Type B pancreatic cell (in vitro differentiated cells): Measurements from ENCODE around the gene GTF2F2. TPM values are rescaled to one million over a fixed set of nuclear protein-coding genes. Genes with fewer than 3 reads are reported as not detected.

Experiments used
- DNase-seq: peaks from one replicate; pipeline ENCODE4 v3.0.0; 2021; ENCODE audit warnings: mixed read lengths; ENCODE audit not compliant: unreplicated experiment; ENCODE audit errors: extremely low spot score
- H3K27ac Mint-ChIP-seq: 2 replicates; pipeline ENCODE4 v1.8.0; 2021; ENCODE audit warnings: mild to moderate bottlenecking, mixed read lengths
- H3K27me3 Mint-ChIP-seq: 2 replicates; pipeline ENCODE4 v1.8.0; 2021; ENCODE audit warnings: mixed read lengths
- H3K36me3 Mint-ChIP-seq: 2 replicates; pipeline ENCODE4 v1.8.0; 2021; ENCODE audit warnings: mixed read lengths
- H3K4me1 Mint-ChIP-seq: one replicate; pipeline ENCODE4 v1.8.0; 2021; ENCODE audit warnings: mixed read lengths; ENCODE audit not compliant: unreplicated experiment
- H3K4me3 Mint-ChIP-seq: 2 replicates; pipeline ENCODE4 v1.8.0; 2021; ENCODE audit warnings: mild to moderate bottlenecking, mixed read lengths
- H3K9me3 Mint-ChIP-seq: 2 replicates; pipeline ENCODE4 v1.8.0; 2021; ENCODE audit warnings: mixed read lengths
- total RNA-seq: library from RNA; stranded (reverse); gene quantifications from 2 replicates; pipeline ENCODE4 v1.2.1, GENCODE V29; 2021; ENCODE audit warnings: low replicate concordance
- TF ChIP-seq, protein P1 (sequence below): fragments of 200-600 bp; sonication (generic); conservative IDR thresholded peaks from 2 replicates; pipeline ENCODE4 v1.5.0; 2021; ENCODE audit warnings: antibody characterized with exemption, mild to moderate bottlenecking

Gene GTF2F2
- total RNA-seq, 1 donor from 2014 or later = 21.8 TPM

GRCh38 chr13:45219938-45220375, 99.6 kb downstream of the GTF2F2 start:
- no peaks in the 10 kb centered on the region for H3K27me3 Mint-ChIP-seq
- no peak for DNase-seq
- peak overlapping the region; percentile 67 for H3K27ac Mint-ChIP-seq
- H3K4me3 Mint-ChIP-seq = no peak overlapping the region
- H3K9me3 Mint-ChIP-seq = peaks cover 4% of the 10 kb centered on the region
- TF ChIP-seq, protein P1, sequence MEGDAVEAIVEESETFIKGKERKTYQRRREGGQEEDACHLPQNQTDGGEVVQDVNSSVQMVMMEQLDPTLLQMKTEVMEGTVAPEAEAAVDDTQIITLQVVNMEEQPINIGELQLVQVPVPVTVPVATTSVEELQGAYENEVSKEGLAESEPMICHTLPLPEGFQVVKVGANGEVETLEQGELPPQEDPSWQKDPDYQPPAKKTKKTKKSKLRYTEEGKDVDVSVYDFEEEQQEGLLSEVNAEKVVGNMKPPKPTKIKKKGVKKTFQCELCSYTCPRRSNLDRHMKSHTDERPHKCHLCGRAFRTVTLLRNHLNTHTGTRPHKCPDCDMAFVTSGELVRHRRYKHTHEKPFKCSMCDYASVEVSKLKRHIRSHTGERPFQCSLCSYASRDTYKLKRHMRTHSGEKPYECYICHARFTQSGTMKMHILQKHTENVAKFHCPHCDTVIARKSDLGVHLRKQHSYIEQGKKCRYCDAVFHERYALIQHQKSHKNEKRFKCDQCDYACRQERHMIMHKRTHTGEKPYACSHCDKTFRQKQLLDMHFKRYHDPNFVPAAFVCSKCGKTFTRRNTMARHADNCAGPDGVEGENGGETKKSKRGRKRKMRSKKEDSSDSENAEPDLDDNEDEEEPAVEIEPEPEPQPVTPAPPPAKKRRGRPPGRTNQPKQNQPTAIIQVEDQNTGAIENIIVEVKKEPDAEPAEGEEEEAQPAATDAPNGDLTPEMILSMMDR = no peak
- H3K4me1 Mint-ChIP-seq = peaks cover 30% of the 10 kb centered on the region
- peaks cover 15% of the 10 kb centered on the region for H3K36me3 Mint-ChIP-seq

- Mint-ChIP-seq H3K9me3 (peaks cover 4% of the 10 kb centered on the region), H3K4me3 (no peak overlapping the region), H3K27ac (no peak overlapping the region), H3K4me1 (peaks cover 30% of the 10 kb centered on the region), H3K36me3 (peaks cover 15% of the 10 kb centered on the region), H3K27me3 (no peaks in the 10 kb centered on the region)
- TF ChIP-seq, protein P1 = no peak
- no peak for DNase-seq
Observed at GRCh38 chr13:45220403-45220802, 100.1 kb downstream of the GTF2F2 start.

DNA sequence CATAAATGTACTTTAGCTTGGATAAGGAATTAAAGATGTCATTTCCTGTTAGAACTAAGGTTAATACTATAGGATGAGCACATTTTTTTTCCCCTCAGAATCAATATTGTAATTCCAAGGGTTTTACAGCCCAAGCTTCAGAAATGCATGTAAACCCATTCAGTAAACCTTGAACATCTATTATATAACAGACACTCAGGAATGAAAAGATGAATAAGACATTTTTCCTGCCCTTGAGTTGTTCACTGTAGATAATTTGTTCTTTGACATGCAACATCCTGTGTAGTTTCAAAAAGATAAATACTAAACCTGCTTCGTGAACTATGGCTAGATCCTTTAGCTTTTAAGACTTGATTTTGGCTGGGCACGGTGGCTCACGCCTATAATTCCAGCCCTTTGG, 102.2 kb downstream of the GTF2F2 start:
- TF ChIP-seq, protein P1 = no peak
- Mint-ChIP-seq H3K4me1 (peaks cover 25% of the 10 kb centered on the region), H3K36me3 (peaks cover 9% of the 10 kb centered on the region), H3K4me3 (no peak overlapping the region), H3K27me3 (no peaks in the 10 kb centered on the region), H3K9me3 (peaks cover under 1% of the 10 kb centered on the region), H3K27ac (no peak overlapping the region)
- DNase-seq = no peak

DNA sequence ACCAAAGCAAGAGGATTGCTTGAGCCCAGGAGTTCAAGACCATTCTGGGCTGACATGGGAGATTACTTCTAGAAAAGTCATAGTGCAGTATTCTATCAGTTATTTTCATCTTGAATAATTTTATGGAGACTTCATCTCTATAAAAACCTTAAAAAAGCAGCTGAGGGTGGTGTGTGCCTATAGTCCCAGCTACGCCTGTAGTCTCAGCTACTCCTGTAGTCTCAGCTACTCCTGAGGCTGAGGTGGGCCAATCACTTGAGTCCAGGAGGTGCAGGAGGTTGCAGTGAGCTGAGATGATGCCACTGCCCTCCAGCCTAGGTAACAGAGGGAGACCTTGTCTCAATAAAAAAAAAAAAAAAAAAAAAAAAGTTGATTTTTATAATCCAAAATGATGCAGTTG, 102.6 kb downstream of the GTF2F2 start:
- Mint-ChIP-seq H3K9me3 (no peaks in the 10 kb centered on the region), H3K27ac (no peak overlapping the region), H3K27me3 (no peaks in the 10 kb centered on the region), H3K4me3 (no peak overlapping the region), H3K36me3 (peaks cover 10% of the 10 kb centered on the region), H3K4me1 (peaks cover 21% of the 10 kb centered on the region)
- DNase-seq = no peak
- TF ChIP-seq, protein P1 = no peak

GRCh38 chr13:45224176-45224575, 103.9 kb downstream of the GTF2F2 start:
- H3K4me1 Mint-ChIP-seq = peaks cover 12% of the 10 kb centered on the region
- H3K9me3 Mint-ChIP-seq = no peaks in the 10 kb centered on the region
- no peak for DNase-seq
- no peak overlapping the region for H3K27ac Mint-ChIP-seq
- H3K36me3 Mint-ChIP-seq = peaks cover 17% of the 10 kb centered on the region
- no peak overlapping the region for H3K4me3 Mint-ChIP-seq
- TF ChIP-seq, protein P1 = no peak
- H3K27me3 Mint-ChIP-seq = no peaks in the 10 kb centered on the region

DNA sequence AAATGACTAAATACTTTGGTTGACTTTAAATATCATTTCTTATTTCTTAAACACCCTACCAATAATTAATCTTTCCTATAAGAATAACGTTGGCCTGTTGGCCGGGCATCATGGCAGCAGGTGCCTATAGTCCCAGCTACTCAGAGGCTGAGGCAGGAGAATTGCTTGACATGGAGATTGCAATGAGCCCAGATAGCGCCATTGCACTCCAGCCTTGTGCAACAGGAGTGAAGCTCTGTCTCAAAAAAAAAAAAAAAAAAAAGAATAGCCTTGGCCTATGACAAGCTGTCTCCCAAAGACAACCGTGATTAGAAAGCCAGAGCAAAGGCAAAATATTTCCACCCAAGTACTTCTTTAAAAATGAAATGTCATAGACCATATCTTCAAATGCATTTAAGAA, 105.1 kb downstream of the GTF2F2 start:
- peaks cover 23% of the 10 kb centered on the region for H3K36me3 Mint-ChIP-seq
- no peak for DNase-seq
- no peak overlapping the region for H3K27ac Mint-ChIP-seq
- H3K9me3 Mint-ChIP-seq = no peaks in the 10 kb centered on the region
- H3K4me3 Mint-ChIP-seq = no peak overlapping the region
- no peaks in the 10 kb centered on the region for H3K27me3 Mint-ChIP-seq
- H3K4me1 Mint-ChIP-seq = peaks cover 4% of the 10 kb centered on the region
- TF ChIP-seq, protein P1 = no peak
